PC-9 (cell line): ENCODE results near the gene MED27. TPM values are rescaled to one million over a fixed set of nuclear protein-coding genes. Genes with fewer than 3 reads are reported as not detected.

Source experiments
- BruUV-seq: library from RNA; stranded (reverse); fragments of 400-500 nt; replicated peaks from 2 replicates; lab custom pipeline; 2021; lab: Mats Ljungman, UMichigan
- CTCF ChIA-PET: fragments of 300-600 bp; sonication (Branson Sonifier 250); formaldehyde crosslinking; loops from one replicate; lab custom pipeline; 2022; ENCODE audit warnings: antibody characterized with exemption; lab: Charles Lee
- POLR2A ChIA-PET: fragments of 300-600 bp; sonication (Branson Sonifier 250); formaldehyde crosslinking; loops from one replicate; lab custom pipeline; 2022; ENCODE audit warnings: antibody characterized with exemption; ENCODE audit not compliant: unreplicated experiment; lab: Charles Lee
- DNase-seq, 2 experiments: peaks; one replicate each; pipeline versions ENCODE4 v3.0.0 to v3.0.0-alpha.2; 2015 to 2022; ENCODE audit warnings: mixed read lengths in 1 of 2
- H2AFZ ChIP-seq: fragments of 200-600 bp; sonication (generic); 2 replicates; pipeline ENCODE4 v1.8.1; 2017; ENCODE audit warnings: antibody characterized with exemption
- H3F3A ChIP-seq: fragments of 200-600 bp; sonication (generic); 2 replicates; pipeline ENCODE4 v1.8.1; 2017; ENCODE audit warnings: antibody characterized with exemption, mild to moderate bottlenecking, low read depth; ENCODE audit not compliant: insufficient read depth
- H3K27ac ChIP-seq: fragments of 200-600 bp; sonication (generic); 2 replicates; pipeline ENCODE4 v1.6.1; 2016; ENCODE audit warnings: mixed run types
- H3K27me3 ChIP-seq: fragments of 200-600 bp; sonication (generic); 2 replicates; pipeline ENCODE4 v1.6.1; 2016; ENCODE audit warnings: low read depth, mixed run types; ENCODE audit not compliant: insufficient read depth
- H3K36me3 ChIP-seq: fragments of 200-600 bp; sonication (generic); 2 replicates; pipeline ENCODE4 v1.6.1; 2016; ENCODE audit warnings: low read depth, mixed run types
- H3K4me1 ChIP-seq: fragments of 200-600 bp; sonication (generic); replicated peaks from 2 replicates; pipeline ENCODE4 v1.6.1; 2016; ENCODE audit warnings: mixed run types; ENCODE audit not compliant: insufficient read depth
- H3K4me2 ChIP-seq: fragments of 200-600 bp; sonication (generic); 2 replicates; pipeline ENCODE4 v1.6.1; 2017; ENCODE audit warnings: mixed run types
- H3K4me3 ChIP-seq: fragments of 200-600 bp; sonication (generic); 2 replicates; pipeline ENCODE4 v1.6.1; 2016; ENCODE audit warnings: mixed run types
- H3K79me2 ChIP-seq: fragments of 200-600 bp; sonication (generic); 2 replicates; pipeline ENCODE4 v1.6.1; 2017; ENCODE audit warnings: low read depth, mixed run types
- H3K9me2 ChIP-seq: fragments of 200-600 bp; sonication (generic); 2 replicates; pipeline ENCODE4 v1.8.1; 2017; ENCODE audit warnings: mild to moderate bottlenecking; ENCODE audit not compliant: insufficient read depth
- H3K9me3 ChIP-seq: fragments of 200-600 bp; sonication (generic); 2 replicates; pipeline ENCODE4 v1.8.1; 2016; ENCODE audit warnings: low read depth; ENCODE audit not compliant: insufficient read depth
- H4K20me1 ChIP-seq: fragments of 200-600 bp; sonication (generic); 2 replicates; pipeline ENCODE4 v1.8.1; 2017; ENCODE audit not compliant: insufficient read depth
- CTCF ChIP-seq: fragments of 200-600 bp; sonication (generic); conservative IDR thresholded peaks from 2 replicates; pipeline ENCODE4 v1.6.1; 2017; ENCODE audit warnings: mixed run types, antibody characterized with exemption, mild to moderate bottlenecking, moderate library complexity
- EZH2 ChIP-seq: fragments of 200-600 bp; sonication (generic); IDR thresholded peaks from 2 replicates; pipeline ENCODE4 v1.8.0; 2017; ENCODE audit warnings: antibody characterized with exemption, low read depth
- intact Hi-C: fragments of 100-400 bp; cut with micrococcal nuclease; formaldehyde crosslinking; loops from one replicate; pipeline ENCODE4 v1.10.0; 2022; ENCODE audit not compliant: unreplicated experiment
- total RNA-seq: library from RNA; stranded (reverse); gene quantifications from 2 replicates; pipeline ENCODE4 v1.2.3, GENCODE V29; 2021

MED27 gene
- total RNA-seq, 1 experiment from 2014 or later = 31.2 TPM

GRCh38 chr9:131824953-131825495 is 254.6 kb downstream of the MED27 start:
- Histone ChIP-seq H3K4me2 (no peak overlapping the region), H3K27ac (no peak overlapping the region), H3K79me2 (no peaks in the 10 kb centered on the region), H3K4me3 (no peak overlapping the region), H3K36me3 (no peaks in the 10 kb centered on the region), H4K20me1 (no peaks in the 10 kb centered on the region), H3F3A (no peaks in the 10 kb centered on the region), H3K4me1 (no peaks in the 10 kb centered on the region), H3K9me3 (no peaks in the 10 kb centered on the region), H2AFZ (no peak overlapping the region), H3K27me3 (peaks cover 61% of the 10 kb centered on the region), H3K9me2 (no peaks in the 10 kb centered on the region)
- CTCF ChIA-PET = no interaction called here
- intact Hi-C loops = no loop called here
- BruUV-seq = no TSS peak
- TF ChIP-seq CTCF (no peak), EZH2 (no peak)
- DNase-seq = no peak
- POLR2A ChIA-PET = no interaction called here

GRCh38 chr9:131824155-131824594 is 255.5 kb downstream of the MED27 start:
- TF ChIP-seq CTCF (no peak), EZH2 (no peak)
- ChIA-PET CTCF (no interaction called here), POLR2A (no interaction called here)
- intact Hi-C loops = no loop called here
- no TSS peak for BruUV-seq
- H3K4me1 ChIP-seq = no peaks in the 10 kb centered on the region
- no peak for DNase-seq
- no peak overlapping the region for H2AFZ ChIP-seq
- no peaks in the 10 kb centered on the region for H3K9me3 ChIP-seq
- H3K79me2 ChIP-seq = no peaks in the 10 kb centered on the region
- H3K4me2 ChIP-seq = no peak overlapping the region
- H3K4me3 ChIP-seq = no peak overlapping the region
- H3K36me3 ChIP-seq = no peaks in the 10 kb centered on the region
- peaks cover 70% of the 10 kb centered on the region for H3K27me3 ChIP-seq
- no peaks in the 10 kb centered on the region for H4K20me1 ChIP-seq
- H3F3A ChIP-seq = no peaks in the 10 kb centered on the region
- H3K27ac ChIP-seq = no peak overlapping the region
- no peaks in the 10 kb centered on the region for H3K9me2 ChIP-seq

GRCh38 chr9:131823701-131824146 is 255.9 kb downstream of the MED27 start:
- CTCF ChIA-PET = no interaction called here
- H3K4me1 ChIP-seq = no peaks in the 10 kb centered on the region
- no peaks in the 10 kb centered on the region for H3K9me3 ChIP-seq
- no peaks in the 10 kb centered on the region for H3K36me3 ChIP-seq
- BruUV-seq = no TSS peak
- TF ChIP-seq CTCF (no peak), EZH2 (no peak)
- POLR2A ChIA-PET = no interaction called here
- H4K20me1 ChIP-seq = no peaks in the 10 kb centered on the region
- H2AFZ ChIP-seq = no peak overlapping the region
- H3K9me2 ChIP-seq = no peaks in the 10 kb centered on the region
- H3K27me3 ChIP-seq = peaks cover 74% of the 10 kb centered on the region
- no peaks in the 10 kb centered on the region for H3F3A ChIP-seq
- H3K27ac ChIP-seq = no peak overlapping the region
- H3K4me2 ChIP-seq = no peak overlapping the region
- intact Hi-C loops = no loop called here
- DNase-seq = no peak
- no peak overlapping the region for H3K4me3 ChIP-seq
- no peaks in the 10 kb centered on the region for H3K79me2 ChIP-seq
